PC-3 (cell line): Measurements from ENCODE around the gene WDFY1. TPM values are rescaled to one million over a fixed set of nuclear protein-coding genes. Genes with fewer than 3 reads are reported as not detected.

Source experiments
- ATAC-seq: fragments of 200-7000 bp; cut with Tn5 transposase; 2 replicates; pipeline ENCODE4 v1.9.1; 2020; ENCODE audit warnings: mild to moderate bottlenecking, moderate library complexity
- BruUV-seq: library from RNA; stranded (reverse); fragments of 400-500 nt; replicated peaks from 2 replicates; lab custom pipeline; 2021; lab: Mats Ljungman, UMichigan
- CTCF ChIA-PET: fragments of 300-600 bp; sonication (Branson Sonifier 250); formaldehyde crosslinking; loops from one replicate; lab custom pipeline; 2022; ENCODE audit warnings: antibody characterized with exemption; lab: Charles Lee
- POLR2A ChIA-PET: fragments of 300-600 bp; sonication (Branson Sonifier 250); formaldehyde crosslinking; loops from one replicate; lab custom pipeline; 2022; ENCODE audit warnings: antibody characterized with exemption; ENCODE audit not compliant: unreplicated experiment; lab: Charles Lee
- DNase-seq: peaks from one replicate; pipeline ENCODE4 v3.0.0-alpha.2; 2015
- H2AFZ ChIP-seq: fragments of 300-600 bp; sonication (generic); 2 replicates; pipeline ENCODE4 v1.6.0; 2016; ENCODE audit warnings: antibody characterized with exemption, low read length
- H3F3A ChIP-seq: fragments of 300-600 bp; sonication (generic); one replicate; pipeline ENCODE4 v1.6.0; 2017; ENCODE audit warnings: antibody characterized with exemption, low read length, control low read depth, mild to moderate bottlenecking; ENCODE audit not compliant: unreplicated experiment
- H3K27ac ChIP-seq: fragments of 300-600 bp; sonication (generic); 2 replicates; pipeline ENCODE4 v1.5.1; 2016; ENCODE audit warnings: mild to moderate bottlenecking, low read length
- H3K27me3 ChIP-seq: fragments of 300-600 bp; sonication (generic); 2 replicates; pipeline ENCODE4 v1.6.1; 2016; ENCODE audit warnings: low read length, mixed read lengths
- H3K36me3 ChIP-seq: fragments of 300-600 bp; sonication (generic); 2 replicates; pipeline ENCODE4 v1.6.1; 2016; ENCODE audit warnings: low read depth, mixed run types, low read length, mixed read lengths
- H3K4me1 ChIP-seq: fragments of 300-600 bp; sonication (generic); 2 replicates; pipeline ENCODE4 v1.5.1; 2016; ENCODE audit warnings: low read length; ENCODE audit not compliant: insufficient read depth
- H3K4me2 ChIP-seq: fragments of 300-600 bp; sonication (generic); 2 replicates; pipeline ENCODE4 v1.6.0; 2016; ENCODE audit warnings: low read length
- H3K4me3 ChIP-seq: fragments of 300-600 bp; sonication (generic); 2 replicates; pipeline ENCODE4 v1.5.1; 2016; ENCODE audit warnings: mild to moderate bottlenecking, low read length, mixed read lengths
- H3K79me2 ChIP-seq: fragments of 300-600 bp; sonication (generic); 2 replicates; pipeline ENCODE4 v1.6.1; 2017; ENCODE audit warnings: low read length, mixed read lengths
- H3K9ac ChIP-seq: fragments of 300-600 bp; sonication (generic); 2 replicates; pipeline ENCODE4 v1.6.0; 2016; ENCODE audit warnings: mild to moderate bottlenecking, low read length
- H3K9me2 ChIP-seq: fragments of 300-600 bp; sonication (generic); replicated peaks from 2 replicates; pipeline ENCODE4 v1.6.1; 2016; ENCODE audit warnings: mixed run types, low read length, mixed read lengths
- H3K9me3 ChIP-seq: fragments of 300-600 bp; sonication (generic); 2 replicates; pipeline ENCODE4 v1.6.1; 2016; ENCODE audit warnings: low read length, mixed read lengths
- H4K20me1 ChIP-seq: fragments of 300-600 bp; sonication (generic); 2 replicates; pipeline ENCODE4 v1.6.1; 2016; ENCODE audit warnings: low read length, mixed read lengths
- EZH2 ChIP-seq: fragments of 300-600 bp; sonication (generic); IDR thresholded peaks from one replicate; pipeline ENCODE4 v1.6.1; 2017; ENCODE audit warnings: antibody characterized with exemption, mild to moderate bottlenecking, low read length; ENCODE audit not compliant: unreplicated experiment
- EZH2phosphoT487 ChIP-seq: fragments of 300-600 bp; sonication (generic); IDR thresholded peaks from 2 replicates; pipeline ENCODE4 v1.6.1; 2018; ENCODE audit warnings: mild to moderate bottlenecking, antibody characterized with exemption, low read length, borderline replicate concordance
- intact Hi-C: fragments of 100-400 bp; cut with micrococcal nuclease; formaldehyde crosslinking; loops from 2 replicates; pipeline ENCODE4 v1.9.0; 2023
- total RNA-seq: library from RNA; depleted of rRNA; stranded (reverse); fragments of >200 nt; gene quantifications from 2 replicates; pipeline ENCODE4 v1.2.3, GENCODE V29; 2014
- TF ChIP-seq, protein P1 (sequence below): fragments of 300-600 bp; sonication (generic); conservative IDR thresholded peaks from 2 replicates; pipeline ENCODE4 v1.5.1; 2017; ENCODE audit warnings: antibody characterized with exemption, low read depth, mild to moderate bottlenecking, low read length

Gene WDFY1
- total RNA-seq, 1 experiment from 2014 or later: 47.7 TPM

- H3K9me2 ChIP-seq: no peaks in the 10 kb centered on the region
- H3F3A ChIP-seq: no peaks in the 10 kb centered on the region
- no peak overlapping the region for H3K9ac ChIP-seq
- H3K9me3 ChIP-seq: no peaks in the 10 kb centered on the region
- H2AFZ ChIP-seq: no peak overlapping the region
- intact Hi-C loops: loop anchor here (1.0 to 5.0 kb wide), 8 partner anchors 30 to 374 kb away; no protein-coding TSS in a partner anchor
- H3K4me1 ChIP-seq: peaks cover 10% of the 10 kb centered on the region; the same call in 1 of the 2 replicates
- no peak overlapping the region for H3K4me3 ChIP-seq
- ChIA-PET CTCF (interaction anchor here (0.6 to 1.6 kb wide), 10 partner anchors 16 to 303 kb away, joined by 3 to 33 read pairs (median 3); no protein-coding TSS in a partner anchor), POLR2A (no interaction called here)
- ATAC-seq: peak; percentile 67
- H3K27ac ChIP-seq: no peak overlapping the region
- no peaks in the 10 kb centered on the region for H3K27me3 ChIP-seq
- no peaks in the 10 kb centered on the region for H3K36me3 ChIP-seq
- TF ChIP-seq EZH2phosphoT487: no peak
- TF ChIP-seq, protein P1, sequence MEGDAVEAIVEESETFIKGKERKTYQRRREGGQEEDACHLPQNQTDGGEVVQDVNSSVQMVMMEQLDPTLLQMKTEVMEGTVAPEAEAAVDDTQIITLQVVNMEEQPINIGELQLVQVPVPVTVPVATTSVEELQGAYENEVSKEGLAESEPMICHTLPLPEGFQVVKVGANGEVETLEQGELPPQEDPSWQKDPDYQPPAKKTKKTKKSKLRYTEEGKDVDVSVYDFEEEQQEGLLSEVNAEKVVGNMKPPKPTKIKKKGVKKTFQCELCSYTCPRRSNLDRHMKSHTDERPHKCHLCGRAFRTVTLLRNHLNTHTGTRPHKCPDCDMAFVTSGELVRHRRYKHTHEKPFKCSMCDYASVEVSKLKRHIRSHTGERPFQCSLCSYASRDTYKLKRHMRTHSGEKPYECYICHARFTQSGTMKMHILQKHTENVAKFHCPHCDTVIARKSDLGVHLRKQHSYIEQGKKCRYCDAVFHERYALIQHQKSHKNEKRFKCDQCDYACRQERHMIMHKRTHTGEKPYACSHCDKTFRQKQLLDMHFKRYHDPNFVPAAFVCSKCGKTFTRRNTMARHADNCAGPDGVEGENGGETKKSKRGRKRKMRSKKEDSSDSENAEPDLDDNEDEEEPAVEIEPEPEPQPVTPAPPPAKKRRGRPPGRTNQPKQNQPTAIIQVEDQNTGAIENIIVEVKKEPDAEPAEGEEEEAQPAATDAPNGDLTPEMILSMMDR: peak; percentile 89
- no peak overlapping the region for H3K4me2 ChIP-seq
- BruUV-seq: no TSS peak
- no peaks in the 10 kb centered on the region for H4K20me1 ChIP-seq
- H3K79me2 ChIP-seq: no peaks in the 10 kb centered on the region
- peak; percentile 81 for DNase-seq
These were observed 48.6 kb upstream of the WDFY1 start for GRCh38 chr2:223993634-223994232.

DNA sequence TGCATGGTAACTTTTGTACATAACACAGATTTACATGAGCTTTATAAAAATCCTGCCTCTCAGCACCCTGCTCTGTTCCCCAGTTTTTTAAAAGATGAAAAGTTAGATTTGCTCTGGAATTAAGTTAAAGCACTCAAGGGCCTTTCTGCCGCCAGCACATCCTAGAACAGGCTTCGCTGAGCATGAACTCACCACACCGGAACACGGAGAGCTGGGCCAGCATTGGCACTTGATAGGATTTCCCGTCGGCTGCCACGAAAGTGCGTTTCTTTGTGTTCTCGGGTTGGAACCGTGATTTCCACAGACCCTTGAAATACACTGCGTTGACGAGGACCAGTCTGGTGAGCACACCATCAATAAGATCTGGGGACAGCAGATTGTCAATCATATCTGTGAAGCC is 46.5 kb upstream of the WDFY1 start:
- Histone ChIP-seq H3K27me3 (no peaks in the 10 kb centered on the region), H3K9me2 (no peaks in the 10 kb centered on the region), H3K79me2 (no peaks in the 10 kb centered on the region), H3K9me3 (no peaks in the 10 kb centered on the region), H3K4me3 (no peak overlapping the region), H3K27ac (no peak overlapping the region), H3F3A (no peaks in the 10 kb centered on the region), H3K4me1 (peaks cover 10% of the 10 kb centered on the region; the same call in 1 of the 2 replicates), H2AFZ (no peak overlapping the region), H3K9ac (no peak overlapping the region), H3K36me3 (no peaks in the 10 kb centered on the region), H3K4me2 (no peak overlapping the region), H4K20me1 (no peaks in the 10 kb centered on the region)
- no TSS peak for BruUV-seq
- TF ChIP-seq EZH2phosphoT487 (no peak), EZH2 (no peak)
- TF ChIP-seq, protein P1: no peak
- intact Hi-C loops: loop anchor here (2.0 to 5.0 kb wide), 2 partner anchors 151 to 376 kb away; no protein-coding TSS in a partner anchor
- CTCF ChIA-PET: interaction anchor here (1.0 kb wide), 1 partner anchor 293 kb away, joined by 6 read pairs; no protein-coding TSS in a partner anchor
- ATAC-seq: no peak
- POLR2A ChIA-PET: no interaction called here
- no peak for DNase-seq

- H2AFZ ChIP-seq: peak overlapping the region; percentile 88
- no peaks in the 10 kb centered on the region for H3K79me2 ChIP-seq
- H3K27me3 ChIP-seq: no peaks in the 10 kb centered on the region
- H3K9me3 ChIP-seq: no peaks in the 10 kb centered on the region
- peak overlapping the region; percentile 47; the same call in 1 of the 2 replicates for H3K4me2 ChIP-seq
- H3K9ac ChIP-seq: no peak overlapping the region
- no TSS peak for BruUV-seq
- peak overlapping the region; percentile 26; the same call in 1 of the 2 replicates for H3K4me3 ChIP-seq
- ChIA-PET CTCF (interaction anchor here (0.6 to 1.9 kb wide), 3 partner anchors 20 to 294 kb away, joined by 3 to 26 read pairs (median 14); no protein-coding TSS in a partner anchor), POLR2A (no interaction called here)
- H3K36me3 ChIP-seq: no peaks in the 10 kb centered on the region
- TF ChIP-seq, protein P1: no peak
- DNase-seq (peak; percentile 26), ATAC-seq (peak; percentile 74)
- intact Hi-C loops: loop anchor here (1.0 to 5.0 kb wide), 4 partner anchors 19 to 377 kb away; no protein-coding TSS in a partner anchor
- no peaks in the 10 kb centered on the region for H3F3A ChIP-seq
- no peak overlapping the region for H3K27ac ChIP-seq
- H3K9me2 ChIP-seq: no peaks in the 10 kb centered on the region
- no peaks in the 10 kb centered on the region for H4K20me1 ChIP-seq
- peaks cover 7% of the 10 kb centered on the region; the same call in 1 of the 2 replicates for H3K4me1 ChIP-seq
These were observed 44.7 kb upstream of the WDFY1 start for GRCh38 chr2:223989856-223990232.
